Renal pelvis (tissue), 4 donors: ENCODE data around the gene CMSS1. TPM values are rescaled to one million over a fixed set of nuclear protein-coding genes. Genes with fewer than 3 reads are reported as not detected.
"Not testable (repeated sequence)": the region's sequence is repeated elsewhere in the genome, so short reads cannot be mapped to it uniquely, and the experiment has no call there.

ENCODE experiments used
- DNase-seq: peaks from one replicate; pipeline ENCODE4 v3.0.0-alpha.2; 2013
- polyA plus RNA-seq, 3 donors: library from polyadenylated mRNA; unstranded; fragments of 120-200 nt; gene quantifications; one replicate each; pipeline ENCODE4 v1.2.1, GENCODE V29; 2013; ENCODE audit not compliant: insufficient read length in 3 of 3

Gene CMSS1
- polyA plus RNA-seq, 3 donors, result 37.1 to 43.5 (median 41.3) TPM

DNA sequence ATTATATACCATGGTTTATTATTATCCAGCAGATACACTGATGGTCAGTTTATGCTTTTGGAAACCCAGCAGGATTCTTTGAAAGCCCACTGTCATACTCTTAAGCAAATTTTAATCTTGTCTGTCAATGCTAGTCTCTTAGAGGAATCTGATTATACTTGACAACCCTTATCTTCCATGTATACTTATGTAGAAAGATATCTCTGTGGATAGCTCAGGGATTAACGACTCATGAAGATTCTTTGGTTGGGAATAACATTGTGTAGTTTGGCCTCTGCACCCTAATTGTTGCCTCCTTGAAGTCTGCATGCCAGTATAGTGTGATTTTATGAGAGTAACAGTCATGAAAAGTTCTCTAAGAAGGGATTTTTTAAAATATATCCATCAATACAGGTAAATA is 263.6 kb downstream of the CMSS1 start:
- no peak for DNase-seq

DNA sequence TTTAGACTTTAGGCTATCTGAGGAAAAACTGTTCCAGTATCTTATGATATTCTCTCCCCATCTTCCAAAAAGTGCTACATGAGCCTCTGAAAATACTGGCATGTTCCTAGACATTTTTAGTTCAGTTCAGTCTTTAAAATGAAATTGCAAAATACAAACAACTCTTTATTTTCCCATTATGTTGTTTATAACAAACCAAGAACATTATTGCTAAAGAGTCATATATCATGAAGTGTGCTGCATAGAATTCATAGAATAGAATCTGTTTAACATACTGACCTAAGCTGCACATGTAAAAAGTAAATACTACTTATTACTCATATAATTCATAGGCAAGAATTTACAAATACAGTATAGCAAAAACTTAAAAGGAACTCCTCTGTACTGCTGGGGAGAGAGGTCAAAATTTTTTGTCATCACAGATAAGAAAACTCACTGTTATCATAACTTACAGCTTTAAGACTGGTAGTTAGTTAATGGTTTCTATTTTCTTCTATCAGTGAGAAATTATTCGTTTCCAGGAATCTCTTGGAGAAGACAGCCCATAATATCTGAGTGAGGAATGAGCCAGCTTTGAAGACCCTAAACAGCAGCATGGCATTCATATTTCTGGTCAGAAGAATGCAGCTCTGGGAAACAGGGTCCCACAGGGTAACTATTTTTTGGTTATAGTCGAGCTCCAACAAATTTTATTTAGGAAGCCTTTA is 264.5 kb downstream of the CMSS1 start:
- DNase-seq, result no peak

DNA sequence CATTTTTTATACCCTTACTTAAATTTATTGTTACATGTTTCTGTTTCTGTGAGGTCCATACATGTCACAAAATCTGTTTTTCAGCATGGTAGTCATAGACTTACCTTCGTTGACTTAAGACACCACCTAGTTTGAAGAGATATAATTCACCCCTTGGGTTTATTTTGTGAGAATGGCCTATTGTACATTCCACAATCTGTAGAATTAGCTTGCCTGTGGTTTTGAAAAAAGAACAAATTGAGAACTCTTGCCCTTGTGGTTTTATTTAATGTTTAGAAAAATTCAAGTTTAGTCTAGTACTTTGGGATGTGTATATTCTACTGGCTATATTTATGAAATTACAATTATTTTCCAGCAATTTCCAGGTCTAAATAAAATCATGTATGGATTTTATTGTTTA is 265.1 kb downstream of the CMSS1 start:
- no peak for DNase-seq

DNA sequence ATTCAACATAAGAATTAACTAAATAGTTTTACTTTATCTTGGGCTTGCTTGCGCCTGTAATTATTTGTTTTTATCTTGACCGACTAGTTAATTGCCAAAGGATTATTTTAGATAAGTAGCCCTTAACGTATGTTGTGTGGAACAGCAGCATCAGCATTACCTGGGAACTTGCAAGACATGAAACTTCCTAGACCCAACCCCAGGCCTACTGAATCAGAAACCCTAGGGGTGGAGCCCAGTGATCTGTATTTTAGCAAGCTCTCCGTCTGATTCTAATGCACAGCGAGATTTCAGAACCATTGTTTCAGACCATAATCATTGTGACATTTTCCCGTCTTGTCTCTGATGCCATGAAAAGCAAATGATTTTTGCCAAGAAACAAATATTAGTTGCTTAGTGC is 265.5 kb downstream of the CMSS1 start:
- DNase-seq, result no peak

DNA sequence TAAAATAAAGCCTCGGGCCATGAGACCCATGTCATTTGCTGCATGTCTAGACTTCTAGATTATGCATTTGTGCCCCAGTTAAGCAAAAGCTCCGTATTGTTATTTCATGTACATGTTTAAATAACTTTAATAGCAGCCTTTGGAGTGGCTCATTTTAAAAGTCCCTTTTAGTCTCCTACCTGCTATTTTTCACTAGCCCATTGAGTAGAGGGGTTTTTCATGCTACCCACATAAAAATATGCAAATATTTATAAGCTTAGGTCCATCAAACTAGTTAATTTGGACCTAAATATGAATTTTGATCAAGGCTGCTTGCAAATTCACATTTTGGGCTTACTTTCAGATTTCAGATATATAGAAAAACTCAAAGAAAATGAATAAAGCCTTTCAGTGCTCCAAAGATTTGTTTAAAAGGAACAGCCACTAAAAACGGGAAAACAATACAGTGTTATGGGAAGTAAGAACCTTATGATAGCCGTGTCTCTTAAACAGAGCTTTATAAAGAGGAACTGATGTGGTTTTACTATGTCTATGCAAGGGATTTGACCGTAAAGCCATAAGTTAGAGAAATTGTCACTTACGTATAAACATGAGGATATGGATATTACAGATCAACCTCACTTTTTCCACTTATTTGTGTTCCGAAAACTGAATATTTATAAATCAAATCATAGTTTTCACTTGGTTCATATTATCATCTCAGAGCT is 266.6 kb downstream of the CMSS1 start:
- no peak for DNase-seq

DNA sequence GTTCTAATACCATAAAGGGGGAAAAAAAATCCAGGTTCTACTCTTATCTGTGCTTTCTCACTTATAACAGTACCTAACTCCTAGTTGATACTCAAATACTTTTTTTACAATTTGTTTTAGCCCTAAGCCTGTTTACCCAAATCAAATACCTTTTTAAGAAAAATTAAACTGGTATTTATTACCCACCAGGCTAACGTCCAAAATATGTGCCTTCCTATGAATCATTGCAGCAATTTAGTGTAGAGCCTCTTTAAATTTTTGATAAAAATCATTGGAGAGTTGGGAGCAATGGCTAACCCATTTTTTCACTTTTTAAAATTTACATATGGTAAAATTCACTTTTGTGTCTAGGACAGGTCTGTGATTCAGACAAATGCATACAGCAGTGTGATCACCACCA is 268.7 kb downstream of the CMSS1 start:
- no peak for DNase-seq

DNA sequence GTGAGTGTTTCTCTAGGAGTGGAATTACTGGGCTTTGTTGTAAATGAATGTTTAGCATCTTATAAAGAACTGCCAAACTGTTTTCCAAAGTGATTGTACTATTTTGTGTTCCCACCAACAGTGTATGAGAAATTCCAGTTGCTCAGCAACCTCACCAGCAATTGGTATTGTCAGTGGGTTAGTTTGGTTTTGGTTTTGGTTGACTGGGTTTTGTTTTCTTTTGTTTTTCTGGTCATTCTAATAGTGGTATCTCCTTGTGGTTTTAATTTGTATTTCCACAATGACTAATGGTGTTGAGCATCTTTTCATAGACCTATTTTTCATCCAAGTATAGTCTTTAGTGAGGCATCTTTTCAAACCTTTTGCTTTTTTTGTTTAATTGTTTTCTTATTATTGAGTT is 269.5 kb downstream of the CMSS1 start:
- DNase-seq, result no peak

DNA sequence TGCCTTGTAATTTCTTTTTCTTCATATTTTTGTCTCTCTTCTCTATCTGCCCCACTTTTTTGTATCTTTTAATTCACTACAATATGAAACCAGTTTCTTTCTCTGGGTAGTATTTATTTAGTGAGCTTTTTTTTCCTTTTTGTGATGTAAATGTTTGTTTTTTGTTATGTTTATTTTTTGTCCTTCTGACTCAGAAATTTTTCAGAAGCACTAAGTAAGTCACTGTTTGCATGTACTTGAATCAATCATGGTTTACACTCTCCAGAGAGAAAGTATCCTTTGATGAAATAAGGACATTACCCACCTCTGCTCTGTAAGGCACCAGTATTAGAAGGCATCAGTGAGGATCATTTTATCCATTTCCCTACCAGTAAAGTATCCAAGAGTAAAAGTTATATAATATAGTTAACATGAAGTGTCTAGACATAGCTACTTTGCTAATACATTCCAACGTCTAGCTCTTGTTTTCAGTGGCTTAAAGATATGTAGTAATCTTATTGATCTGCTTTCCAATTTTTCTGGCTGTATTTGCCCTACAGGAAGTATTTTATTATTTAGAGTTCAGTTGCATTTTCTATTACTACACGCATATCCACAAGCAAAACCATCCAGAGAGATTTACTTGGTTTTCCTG is 271.2 kb downstream of the CMSS1 start:
- DNase-seq, result no peak

DNA sequence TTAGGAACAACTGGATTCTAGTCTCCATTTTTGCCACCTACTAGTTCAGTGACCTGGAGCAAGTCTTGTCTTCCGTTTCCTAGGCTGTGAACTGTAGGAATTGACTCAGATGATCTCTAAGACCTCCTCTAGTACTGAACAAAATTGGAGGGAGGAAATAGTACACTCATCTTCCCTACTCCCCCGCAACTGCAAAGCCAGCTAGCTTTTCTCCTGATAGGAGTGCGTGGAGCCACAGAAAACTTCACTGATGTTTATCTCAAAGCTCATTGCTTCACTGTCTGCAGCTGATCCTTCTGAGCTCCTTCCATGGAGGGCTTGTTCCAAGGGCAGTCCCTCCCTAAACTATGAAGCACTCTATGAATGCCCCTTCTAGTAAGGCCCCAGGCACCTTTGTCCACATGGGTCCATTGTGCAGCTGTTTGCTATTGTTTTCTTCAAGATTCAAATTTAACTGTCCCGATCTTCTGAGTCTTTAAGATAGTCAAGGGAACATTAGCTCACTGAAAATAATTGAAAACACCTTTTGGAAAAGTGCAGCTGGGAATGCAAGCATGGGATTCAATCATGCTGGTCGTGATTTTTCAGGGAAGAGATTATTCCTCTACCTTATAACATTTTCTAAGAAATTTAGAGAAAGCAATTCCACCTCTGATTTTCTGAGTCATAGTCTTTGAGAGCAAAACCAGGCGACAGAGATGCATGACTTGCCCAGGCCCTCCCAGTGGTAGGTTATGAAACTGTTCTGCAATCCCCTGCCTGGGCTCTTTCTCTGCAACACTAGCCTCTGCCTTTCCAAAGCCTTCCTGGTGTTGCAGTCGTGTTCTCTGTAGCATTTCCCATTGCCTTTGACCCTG is 272.4 kb downstream of the CMSS1 start:
- no peak for DNase-seq

DNA sequence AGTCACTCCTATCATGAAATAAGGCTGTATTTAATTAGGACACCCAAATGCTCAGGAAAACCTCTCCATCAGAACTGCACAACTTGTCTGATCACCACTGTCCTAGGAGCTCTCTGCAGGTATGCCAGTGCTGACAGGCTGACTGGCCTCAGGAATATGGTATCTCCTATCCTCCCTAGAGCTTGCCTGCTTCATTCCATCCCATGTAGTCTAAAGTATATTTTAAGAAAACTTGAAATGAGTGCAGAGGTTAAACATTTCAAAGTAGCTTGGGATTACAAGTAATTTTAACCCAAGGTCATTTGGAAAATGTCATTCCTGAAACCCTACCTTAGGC is 273.0 kb downstream of the CMSS1 start:
- DNase-seq, result no peak

DNA sequence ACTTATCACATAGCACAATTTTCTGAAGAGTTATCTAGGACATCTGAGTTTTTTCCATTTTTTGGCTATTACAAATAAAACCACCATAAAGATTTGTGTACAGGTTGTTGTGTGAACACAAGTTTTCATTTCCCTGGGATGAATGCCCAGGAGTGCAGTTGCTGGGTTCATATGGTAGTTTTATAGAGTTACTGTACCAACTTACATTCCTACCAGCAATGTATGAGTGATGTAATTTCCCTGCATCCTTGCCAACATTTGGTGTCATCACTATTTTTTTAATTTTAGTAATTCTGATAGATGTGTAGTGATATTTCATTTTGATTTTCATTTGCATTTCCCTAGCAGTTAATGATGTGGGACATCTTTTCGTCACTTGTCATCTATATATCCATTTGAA is 276.2 kb downstream of the CMSS1 start:
- no peak for DNase-seq

DNA sequence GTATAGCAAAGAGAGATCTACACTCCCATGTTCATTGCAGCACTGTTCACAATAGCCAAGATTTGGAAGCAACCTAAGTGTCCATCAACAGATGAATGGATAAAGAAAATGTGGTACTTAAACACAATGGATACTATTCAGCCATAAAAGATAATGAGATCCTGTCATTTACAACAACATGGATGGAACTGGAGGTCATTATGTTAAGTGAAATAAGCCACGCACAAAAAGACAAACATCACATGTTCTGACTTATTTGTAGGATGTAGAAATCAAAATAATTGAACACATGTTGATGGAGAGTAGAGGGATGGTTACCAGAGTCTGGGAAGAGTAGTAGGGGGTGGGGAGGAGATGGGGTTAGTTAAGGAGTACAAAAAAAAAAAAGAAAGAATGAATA is 278.6 kb downstream of the CMSS1 start:
- DNase-seq, result not testable (repeated sequence)

DNA sequence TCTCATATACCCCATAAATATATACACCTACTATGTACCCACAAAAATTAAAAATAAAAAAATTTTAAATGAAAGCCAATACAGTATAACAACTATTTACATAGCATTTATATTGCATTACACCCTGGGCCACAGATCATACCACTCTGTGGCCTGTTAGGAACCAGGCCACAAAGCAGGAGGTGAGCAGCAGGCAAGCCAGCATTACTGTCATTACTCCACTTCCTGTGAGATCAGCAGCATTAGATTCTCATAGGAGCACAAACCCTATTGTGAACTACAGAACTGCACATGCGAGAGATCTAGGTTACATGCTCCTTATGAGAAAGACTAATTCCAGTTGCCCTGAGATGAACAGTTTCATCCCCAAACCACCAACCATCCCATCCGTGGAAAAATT is 279.2 kb downstream of the CMSS1 start:
- no peak for DNase-seq

DNA sequence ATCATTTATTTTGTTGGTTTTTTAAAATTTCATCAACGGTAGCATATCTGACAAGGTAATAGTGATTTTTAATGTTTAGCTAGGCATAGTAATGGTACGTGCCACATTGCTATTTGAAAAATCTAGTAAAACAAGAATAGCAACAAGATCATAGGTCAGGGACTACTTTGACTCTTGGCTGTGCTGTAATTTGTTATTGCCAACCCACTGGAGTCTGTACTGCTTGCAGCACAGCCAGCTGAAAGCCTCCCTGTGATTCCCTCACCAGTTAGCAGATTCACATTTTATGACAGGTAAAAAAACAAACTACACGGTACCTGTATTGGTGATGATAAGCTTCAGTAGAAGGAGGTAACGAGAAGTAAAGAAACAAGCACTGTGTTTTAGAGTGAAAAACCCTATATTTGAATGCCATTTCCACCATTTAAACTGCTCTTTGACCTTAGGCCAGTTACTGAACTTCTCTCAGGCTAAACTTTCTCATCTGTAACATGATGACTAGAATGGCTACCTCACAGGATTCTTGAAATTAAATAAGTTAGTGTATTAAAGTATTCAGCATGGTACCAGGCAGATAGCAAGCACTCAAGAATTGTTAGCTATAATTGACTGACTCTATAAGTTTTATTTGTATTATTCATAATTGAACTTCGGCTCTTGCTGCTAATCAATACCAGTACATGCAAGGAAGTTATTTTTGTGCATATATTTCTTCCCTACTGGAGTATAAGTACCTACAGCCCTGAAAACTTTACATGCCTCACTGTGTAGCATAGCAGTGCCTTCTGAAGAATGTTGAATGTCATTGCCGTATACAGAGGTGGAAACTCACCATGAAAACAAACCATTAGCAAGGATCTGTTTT is 280.5 kb downstream of the CMSS1 start:
- no peak for DNase-seq

DNA sequence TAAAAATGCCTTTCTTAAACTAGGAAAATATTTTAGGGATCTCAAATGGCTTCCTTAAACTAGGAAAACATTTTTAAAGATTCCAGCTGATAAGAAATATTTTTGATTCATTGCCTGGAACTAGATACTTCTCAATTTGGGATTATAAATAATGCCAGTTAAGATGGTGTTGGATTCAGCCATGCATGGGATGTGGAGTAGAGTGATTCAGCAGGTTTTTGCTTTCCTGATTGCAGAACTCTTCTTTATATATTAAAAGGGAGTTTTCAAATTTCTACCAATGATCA is 281.1 kb downstream of the CMSS1 start:
- no peak for DNase-seq

DNA sequence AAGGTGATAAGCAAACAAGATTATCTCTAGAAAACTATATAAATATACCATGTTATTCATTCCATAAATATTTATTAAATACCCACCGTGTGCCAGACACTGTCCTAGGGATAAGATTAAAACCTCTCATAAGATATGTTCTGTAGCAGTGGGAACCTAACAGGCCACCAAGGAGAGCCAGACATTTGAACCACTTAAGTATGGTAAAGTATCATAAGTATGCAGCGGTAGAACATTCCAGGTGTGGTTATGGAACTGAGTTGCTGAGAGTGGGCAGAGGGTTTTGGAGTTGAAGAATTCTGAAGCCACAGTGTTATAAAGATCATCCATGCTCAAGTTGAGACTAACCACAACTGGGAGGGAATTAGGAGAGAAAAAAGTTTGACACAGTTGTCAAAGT is 282.0 kb downstream of the CMSS1 start:
- DNase-seq, result no peak

DNA sequence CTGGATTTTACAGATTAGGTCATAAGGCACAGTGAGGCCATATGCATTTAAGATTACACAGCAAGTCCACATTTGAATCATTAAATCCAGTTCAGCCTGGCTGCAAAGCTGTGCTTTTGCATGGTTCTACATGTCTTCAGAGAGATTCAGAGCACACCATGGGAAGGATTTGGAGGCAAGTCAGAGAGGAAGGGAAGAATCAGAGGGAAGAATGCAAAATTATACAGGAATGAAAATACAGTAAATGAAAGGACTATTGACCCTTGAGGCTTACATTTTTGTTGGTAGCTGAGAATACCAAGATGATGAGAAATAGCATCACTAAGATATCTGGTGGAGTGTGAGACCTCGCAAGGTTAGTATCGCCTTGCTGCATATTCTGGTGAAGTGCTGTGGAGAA is 282.8 kb downstream of the CMSS1 start:
- DNase-seq, result no peak

DNA sequence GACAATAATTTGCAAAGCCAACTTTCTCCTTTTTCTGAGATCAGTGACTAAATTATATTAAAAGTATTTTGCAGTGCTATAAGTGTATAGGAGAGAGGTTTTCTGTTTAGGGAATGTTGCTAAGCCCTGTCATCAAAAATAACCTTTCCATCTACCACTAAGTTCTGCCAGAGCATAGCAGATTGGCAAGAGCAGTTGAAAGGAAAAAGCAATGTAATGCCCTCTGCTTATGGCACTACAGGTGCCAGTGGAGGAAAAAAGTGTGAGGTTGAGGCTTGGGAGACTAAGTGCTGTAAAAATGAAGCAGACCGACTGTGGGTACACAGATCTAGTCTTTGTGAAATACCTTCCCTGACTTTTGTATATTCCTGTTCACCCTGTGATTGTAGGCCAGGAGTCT is 285.1 kb downstream of the CMSS1 start:
- no peak for DNase-seq

DNA sequence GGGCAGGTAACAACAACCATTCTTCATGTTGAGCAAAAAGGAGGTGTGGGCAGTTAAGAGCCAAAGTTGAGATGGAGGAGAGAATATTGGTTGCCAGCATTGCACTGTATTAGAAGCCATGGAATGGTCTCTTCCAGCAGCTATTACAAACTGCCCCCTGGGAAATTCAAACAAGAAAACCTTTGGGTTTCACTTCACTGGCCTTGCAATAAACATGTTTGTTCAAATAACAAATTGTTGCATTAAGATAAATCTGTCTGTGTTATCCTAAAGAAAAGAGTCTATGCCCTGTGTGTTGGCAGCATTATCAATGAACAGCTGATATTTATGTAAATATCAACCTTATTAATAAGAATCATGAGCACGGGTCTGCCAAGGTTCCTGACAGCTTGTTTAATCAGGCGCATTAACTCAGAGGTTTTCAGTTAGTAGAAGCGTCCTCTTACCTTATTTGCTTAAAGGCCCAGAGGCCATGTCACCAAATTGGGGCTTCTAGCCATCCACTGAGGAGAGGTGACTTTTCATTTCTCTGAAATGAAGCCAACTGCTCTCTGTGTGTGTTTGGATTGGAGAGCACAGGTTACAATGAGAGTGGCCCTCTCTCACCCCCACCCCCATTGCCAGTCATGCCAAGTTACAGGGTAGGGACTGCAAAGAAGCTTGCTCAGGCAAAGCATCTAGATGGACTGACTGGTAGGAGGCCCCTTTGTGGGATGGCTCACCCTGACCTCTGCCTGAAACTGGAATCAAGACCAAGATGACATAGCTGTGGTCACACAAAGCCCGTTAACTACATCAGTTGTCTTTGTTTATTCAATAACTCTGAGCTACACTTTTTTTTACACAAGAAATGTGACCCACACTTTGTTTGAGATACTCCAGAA is 286.1 kb downstream of the CMSS1 start:
- no peak for DNase-seq

DNA sequence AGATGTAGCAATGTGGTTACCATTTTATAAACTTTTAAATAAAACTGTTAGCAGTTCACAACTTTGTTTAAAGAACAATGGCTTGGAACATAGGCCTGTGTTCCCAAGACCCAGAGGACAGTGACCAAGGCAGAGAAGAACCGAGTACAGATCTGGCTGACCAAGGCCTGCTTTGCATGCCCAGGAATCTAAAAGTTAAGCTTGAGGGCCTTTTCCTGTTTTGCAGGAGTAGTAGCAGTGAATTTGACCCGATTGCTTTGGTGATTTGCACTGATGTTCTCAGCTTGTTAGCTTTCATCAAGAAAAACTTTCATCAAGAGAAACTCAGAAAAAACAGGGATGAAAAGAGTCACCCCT is 286.8 kb downstream of the CMSS1 start:
- DNase-seq, result no peak
